HL-60 (cell line): ENCODE data around the gene IMMP2L.

ENCODE experiments used
- CTCF ChIP-seq: IDR thresholded peaks from one replicate; pipeline ENCODE4 v1.5.1; 2011; ENCODE audit warnings: low read length, control low read depth, inconsistent platforms; ENCODE audit not compliant: insufficient read depth
- POLR2AphosphoS5 ChIP-seq: IDR thresholded peaks from 2 replicates; pipeline ENCODE4 v1.6.1; 2012; ENCODE audit warnings: low read depth

DNA sequence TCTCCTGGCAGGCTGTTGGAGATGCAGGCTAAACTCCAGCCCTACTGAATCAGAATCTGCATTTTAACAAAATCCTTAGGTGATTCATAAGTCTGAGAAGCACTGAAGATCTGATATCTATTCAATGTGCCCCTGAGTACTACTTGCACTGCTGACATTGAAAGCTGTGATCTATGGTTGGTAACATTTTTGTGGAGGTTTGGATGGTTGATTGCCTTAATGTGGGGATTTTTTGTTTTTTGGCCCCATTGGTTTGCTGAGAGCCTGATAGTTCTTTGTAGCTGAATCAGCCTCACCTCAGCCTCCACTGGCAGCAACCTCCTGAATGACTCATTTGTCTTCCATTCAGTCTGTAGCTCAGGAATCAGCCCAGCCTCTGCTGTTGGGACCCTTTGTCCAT lies 486.1 kb downstream of the IMMP2L start:
- TF ChIP-seq CTCF (no peak), POLR2AphosphoS5 (no peak)
